Omental fat pad (tissue), 4 donors: Measurements from ENCODE around the gene CCL11. TPM values are rescaled to one million over a fixed set of nuclear protein-coding genes. Genes with fewer than 3 reads are reported as not detected.

Experiments
- ATAC-seq: fragments of 150-250 bp; one replicate; pipeline ENCODE4 v1.9.1; 2016; ENCODE audit warnings: mild to moderate bottlenecking, moderate library complexity; ENCODE audit not compliant: low FRiP score
- DNase-seq: peaks from one replicate; pipeline ENCODE4 v3.0.0-alpha.2; 2019; ENCODE audit warnings: low spot score
- total RNA-seq, 4 donors: library from RNA; depleted of rRNA; stranded (reverse); fragments of >200 nt; gene quantifications; one replicate each; pipeline ENCODE4 v1.1.0, GENCODE V29; 2016
- TF ChIP-seq, protein P1 (sequence below), 3 donors: fragments of 450-650 bp; IDR thresholded peaks; one replicate each; pipeline ENCODE4 v1.5.1; 2016 to 2017; ENCODE audit warnings: antibody characterized with exemption in 3 of 3, mild to moderate bottlenecking in 3 of 3, moderate library complexity in 2 of 3

Gene CCL11
- total RNA-seq, 4 donors from 2014 or later: 3.3 to 37.2 TPM; not detected in 2

- DNase-seq (no peak), ATAC-seq (peak; percentile 92)
- TF ChIP-seq, protein P1, sequence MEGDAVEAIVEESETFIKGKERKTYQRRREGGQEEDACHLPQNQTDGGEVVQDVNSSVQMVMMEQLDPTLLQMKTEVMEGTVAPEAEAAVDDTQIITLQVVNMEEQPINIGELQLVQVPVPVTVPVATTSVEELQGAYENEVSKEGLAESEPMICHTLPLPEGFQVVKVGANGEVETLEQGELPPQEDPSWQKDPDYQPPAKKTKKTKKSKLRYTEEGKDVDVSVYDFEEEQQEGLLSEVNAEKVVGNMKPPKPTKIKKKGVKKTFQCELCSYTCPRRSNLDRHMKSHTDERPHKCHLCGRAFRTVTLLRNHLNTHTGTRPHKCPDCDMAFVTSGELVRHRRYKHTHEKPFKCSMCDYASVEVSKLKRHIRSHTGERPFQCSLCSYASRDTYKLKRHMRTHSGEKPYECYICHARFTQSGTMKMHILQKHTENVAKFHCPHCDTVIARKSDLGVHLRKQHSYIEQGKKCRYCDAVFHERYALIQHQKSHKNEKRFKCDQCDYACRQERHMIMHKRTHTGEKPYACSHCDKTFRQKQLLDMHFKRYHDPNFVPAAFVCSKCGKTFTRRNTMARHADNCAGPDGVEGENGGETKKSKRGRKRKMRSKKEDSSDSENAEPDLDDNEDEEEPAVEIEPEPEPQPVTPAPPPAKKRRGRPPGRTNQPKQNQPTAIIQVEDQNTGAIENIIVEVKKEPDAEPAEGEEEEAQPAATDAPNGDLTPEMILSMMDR (IDR thresholded peaks at IDR 0.05): no peak
Observed at GRCh38 chr17:34306466-34306865, 20.9 kb downstream of the CCL11 start.

- no peak for DNase-seq
- ATAC-seq: no peak
- TF ChIP-seq, protein P1 (IDR thresholded peaks at IDR 0.05): no peak
Observed at GRCh38 chr17:34307110-34307509, 21.6 kb downstream of the CCL11 start.

DNA sequence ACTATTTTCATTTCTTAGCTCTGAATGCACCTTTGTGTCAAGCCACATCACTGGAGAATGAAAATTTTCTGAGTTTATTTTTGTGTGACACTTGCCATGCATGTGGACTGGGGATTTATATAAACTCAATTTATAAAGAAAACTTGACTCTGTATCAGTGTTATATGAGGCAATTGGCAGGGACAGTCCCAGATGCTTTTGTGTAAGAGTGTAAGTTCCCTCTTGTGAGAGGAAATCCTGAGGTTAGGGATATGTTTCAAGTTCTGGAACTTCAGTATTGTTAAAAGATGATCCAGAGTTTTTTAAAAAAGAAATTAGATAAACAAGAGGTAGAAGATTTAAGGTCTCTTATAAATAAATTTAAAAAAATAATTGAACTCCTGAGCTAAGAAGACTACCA, 22.8 kb downstream of the CCL11 start:
- no peak for DNase-seq
- TF ChIP-seq, protein P1 (IDR thresholded peaks at IDR 0.05): no peak
- no peak for ATAC-seq

GRCh38 chr17:34311291-34311690, 25.7 kb downstream of the CCL11 start:
- DNase-seq: no peak
- ATAC-seq: no peak
- TF ChIP-seq, protein P1 (IDR thresholded peaks at IDR 0.05): no peak

GRCh38 chr17:34312080-34312479, 26.5 kb downstream of the CCL11 start:
- DNase-seq (no peak), ATAC-seq (peak; percentile 34)
- TF ChIP-seq, protein P1 (IDR thresholded peaks at IDR 0.05): no peak

- TF ChIP-seq, protein P1 (IDR thresholded peaks at IDR 0.05): no peak
- DNase-seq (no peak), ATAC-seq (no peak)
Observed at GRCh38 chr17:34313164-34313563, 27.6 kb downstream of the CCL11 start.

GRCh38 chr17:34314279-34314678, 28.7 kb downstream of the CCL11 start:
- no peak for DNase-seq
- TF ChIP-seq, protein P1 (IDR thresholded peaks at IDR 0.05): no peak
- ATAC-seq: peak; percentile 42
